CD14-positive monocyte (primary cell): Measurements from ENCODE around the gene NPLOC4. TPM values are rescaled to one million over a fixed set of nuclear protein-coding genes. Genes with fewer than 3 reads are reported as not detected.

ENCODE experiments used
- DNase-seq, 3 donors: peaks; one replicate each; pipeline ENCODE4 v3.0.0-alpha.2; 2011 to 2022
- H2AFZ ChIP-seq: 2 replicates; pipeline ENCODE4 v1.6.0; 2012; ENCODE audit warnings: mild to moderate bottlenecking, low read depth, low read length, inconsistent platforms; ENCODE audit not compliant: insufficient read depth, poor library complexity, severe bottlenecking
- H3K27ac ChIP-seq, 2 donors: 1 replicate in 1 of 2; 2 replicates in 1 of 2; pipeline ENCODE4 v1.5.1; 2012 to 2013; ENCODE audit warnings: low read length in 2 of 2, control low read depth in 1 of 2, inconsistent platforms in 1 of 2, low read depth in 1 of 2, mild to moderate bottlenecking in 1 of 2
- H3K27me3 ChIP-seq, 2 donors: one replicate each; pipeline versions ENCODE4 v1.6.0 to v1.6.1; 2011 to 2013; ENCODE audit warnings: low read length in 2 of 2; ENCODE audit not compliant: control insufficient read depth in 2 of 2, insufficient read depth in 2 of 2
- H3K36me3 ChIP-seq, 2 donors: replicated peaks in 1 of 2; 1 replicate in 1 of 2; 2 replicates in 1 of 2; pipeline versions ENCODE4 v1.5.1 to v1.6.1; 2012 to 2013; ENCODE audit warnings: low read length in 2 of 2, control low read depth in 1 of 2, inconsistent platforms in 1 of 2, mild to moderate bottlenecking in 1 of 2; ENCODE audit not compliant: insufficient read depth in 2 of 2, control insufficient read depth in 1 of 2
- H3K4me1 ChIP-seq, 2 donors: 1 replicate in 1 of 2; 2 replicates in 1 of 2; pipeline versions ENCODE4 v1.5.1 to v1.6.1; 2012 to 2013; ENCODE audit warnings: low read length in 2 of 2, control low read depth in 1 of 2, inconsistent platforms in 1 of 2, mild to moderate bottlenecking in 1 of 2, moderate library complexity in 1 of 2; ENCODE audit not compliant: insufficient read depth in 2 of 2, control insufficient read depth in 1 of 2
- H3K4me2 ChIP-seq: replicated peaks from 2 replicates; pipeline ENCODE3; 2012; ENCODE audit warnings: low read length, moderate library complexity, mild to moderate bottlenecking; ENCODE audit not compliant: poor library complexity, severe bottlenecking; ENCODE audit errors: extremely low read depth
- H3K4me3 ChIP-seq, 3 experiments: fragments of 200-600 bp in 1 of 3; sonication (generic) in 1 of 3; replicated peaks in 1 of 3; 1 replicate in 2 of 3; 2 replicates in 1 of 3; pipeline ENCODE4 v1.5.1; 2011 to 2013; ENCODE audit warnings: low read length in 3 of 3, mild to moderate bottlenecking in 3 of 3, control low read depth in 2 of 3, low read depth in 2 of 3, inconsistent platforms in 1 of 3, moderate library complexity in 1 of 3
- H3K79me2 ChIP-seq: 2 replicates; pipeline ENCODE4 v1.6.0; 2012; ENCODE audit warnings: mild to moderate bottlenecking, control low read depth, inconsistent platforms, low read length, moderate library complexity; ENCODE audit not compliant: insufficient read depth
- H3K9ac ChIP-seq: 2 replicates; pipeline ENCODE4 v1.6.0; 2017; ENCODE audit warnings: low read length, mild to moderate bottlenecking; ENCODE audit not compliant: insufficient read depth, poor library complexity, severe bottlenecking
- H3K9me3 ChIP-seq, 2 donors: replicated peaks in 1 of 2; 1 replicate in 1 of 2; 2 replicates in 1 of 2; pipeline versions ENCODE4 v1.5.1 to v1.6.1; 2012 to 2013; ENCODE audit warnings: low read length in 2 of 2, control low read depth in 1 of 2; ENCODE audit not compliant: control insufficient read depth in 1 of 2, insufficient read depth in 1 of 2
- H4K20me1 ChIP-seq: 2 replicates; pipeline ENCODE4 v1.6.0; 2012; ENCODE audit warnings: mild to moderate bottlenecking, low read length, control low read depth, moderate library complexity; ENCODE audit not compliant: insufficient read depth
- H3K27ac Mint-ChIP-seq, 7 donors: one replicate each; pipeline ENCODE4 v1.8.0; 2020; ENCODE audit warnings: mild to moderate bottlenecking in 7 of 7, mixed read lengths in 7 of 7, moderate library complexity in 6 of 7, inconsistent platforms in 2 of 7
- H3K27me3 Mint-ChIP-seq, 3 donors: one replicate each; pipeline ENCODE4 v1.8.0; 2021 to 2022; ENCODE audit warnings: low read depth in 3 of 3, mild to moderate bottlenecking in 3 of 3, mixed read lengths in 3 of 3, moderate library complexity in 3 of 3, inconsistent platforms in 1 of 3
- H3K36me3 Mint-ChIP-seq, 2 donors: one replicate each; pipeline ENCODE4 v1.8.0; 2020; ENCODE audit warnings: mixed read lengths in 2 of 2, inconsistent platforms in 1 of 2, mild to moderate bottlenecking in 1 of 2
- H3K4me1 Mint-ChIP-seq: one replicate; pipeline ENCODE4 v1.8.0; 2020; ENCODE audit warnings: mild to moderate bottlenecking, mixed read lengths
- H3K4me3 Mint-ChIP-seq, 2 donors: one replicate each; pipeline ENCODE4 v1.8.0; 2020; ENCODE audit warnings: mild to moderate bottlenecking in 2 of 2, mixed read lengths in 2 of 2, moderate library complexity in 1 of 2
- H3K9me3 Mint-ChIP-seq, 7 donors: one replicate each; pipeline ENCODE4 v1.8.0; 2020 to 2022; ENCODE audit warnings: mixed read lengths in 7 of 7, mild to moderate bottlenecking in 6 of 7, moderate library complexity in 6 of 7, inconsistent platforms in 2 of 7
- CTCF ChIP-seq: fragments of 200-600 bp; IDR thresholded peaks from one replicate; pipeline ENCODE4 v1.8.0; 2022; ENCODE audit warnings: antibody characterized with exemption, mild to moderate bottlenecking
- WGBS: methylation state at CpG from one replicate; pipeline ENCODE4 v1.1.5; 2013; ENCODE audit warnings: missing lambda C conversion rate; ENCODE audit not compliant: insufficient coverage; 5-methylcytosine and 5-hydroxymethylcytosine counted together
- intact Hi-C, 2 donors: fragments of 100-400 bp; cut with micrococcal nuclease; formaldehyde crosslinking; loops; one replicate each; pipeline versions ENCODE4 v1.15.0 to v1.15.1; 2023
- polyA plus RNA-seq, 3 donors: library from polyadenylated mRNA; depleted of rRNA in 1 of 3; unstranded in 2 of 3; stranded (reverse) in 1 of 3; fragments of 300-500 nt in 2 of 3; fragments of >200 nt in 1 of 3; fragmentation: Illumina TruSeq in 2 of 3; gene quantifications; 1 replicate in 2 of 3; 2 replicates in 1 of 3; pipeline ENCODE4 v1.2.3, GENCODE V29; 2012 to 2021

Gene NPLOC4
- polyA plus RNA-seq, 3 donors = 92.1 to 112 (median 106) TPM

GRCh38 chr17:81528384-81528650, 108.6 kb downstream of the NPLOC4 start:
- H3K36me3 ChIP-seq = no peaks in the 10 kb centered on the region
- no peak overlapping the region for H3K27ac ChIP-seq
- peaks cover 2% of the 10 kb centered on the region for H3K4me1 Mint-ChIP-seq
- H3K4me3 Mint-ChIP-seq = no peak overlapping the region
- no peak overlapping the region for H3K9ac ChIP-seq
- H3K79me2 ChIP-seq = no peaks in the 10 kb centered on the region
- H3K9me3 Mint-ChIP-seq = no peaks in the 10 kb centered on the region
- H3K27ac Mint-ChIP-seq = no peak overlapping the region
- no peak overlapping the region for H2AFZ ChIP-seq
- peaks cover 12 to 58% (median 37%) of the 10 kb centered on the region in 3 donors for H3K27me3 Mint-ChIP-seq
- no peaks in the 10 kb centered on the region for H4K20me1 ChIP-seq
- peaks cover 0 to 45% of the 10 kb centered on the region in 2 donors for H3K27me3 ChIP-seq
- H3K36me3 Mint-ChIP-seq = no peaks in the 10 kb centered on the region
- H3K9me3 ChIP-seq = no peaks in the 10 kb centered on the region
- intact Hi-C loops = no loop called here
- no peak for DNase-seq
- peaks cover 2 to 6% of the 10 kb centered on the region in 2 donors for H3K4me1 ChIP-seq
- H3K4me3 ChIP-seq = no peak overlapping the region
- no peak overlapping the region for H3K4me2 ChIP-seq
- no peak for TF ChIP-seq CTCF
- 74% methylated on average over 20 of the region's 20 CpGs for WGBS

GRCh38 chr17:81527591-81528383, 109.1 kb downstream of the NPLOC4 start, which contains the start of gene FSCN2:
Gene FSCN2 (plus strand): TSS chr17:81528377. CDS start chr17:81528532, 155 bp downstream.
- no peaks in the 10 kb centered on the region for H3K36me3 ChIP-seq
- H3K4me1 ChIP-seq = peaks cover 4 to 10% of the 10 kb centered on the region in 2 donors
- no peak within 1 kb of the TSS for H3K9ac ChIP-seq
- TF ChIP-seq CTCF = no peak
- DNase-seq = no peak
- Mint-ChIP-seq H3K27me3 (peaks cover 11 to 60% (median 42%) of the 10 kb centered on the region in 3 donors), H3K9me3 (no peaks in the 10 kb centered on the region), H3K36me3 (no peaks in the 10 kb centered on the region), H3K4me1 (peaks cover 3% of the 10 kb centered on the region), H3K4me3 (peak within 1 kb of the TSS in 1 of 2 donors; percentile 67), H3K27ac (peak within 1 kb of the TSS in 1 of 7 donors; percentile 5)
- no peaks in the 10 kb centered on the region for H4K20me1 ChIP-seq
- no peak within 1 kb of the TSS for H2AFZ ChIP-seq
- 74% methylated on average over 38 of the region's 42 CpGs for WGBS
- H3K27ac ChIP-seq = no peak within 1 kb of the TSS
- no peak within 1 kb of the TSS for H3K4me2 ChIP-seq
- peaks cover 0 to 42% of the 10 kb centered on the region in 2 donors for H3K27me3 ChIP-seq
- no peaks in the 10 kb centered on the region for H3K79me2 ChIP-seq
- H3K4me3 ChIP-seq = no peak within 1 kb of the TSS
- intact Hi-C loops = no loop called here
- H3K9me3 ChIP-seq = no peaks in the 10 kb centered on the region
